Activated CD4-positive, alpha-beta T cell treated with anti-CD3 and anti-CD28 coated beads, Interleukin-10, Interleukin-2, amounts not matched to agents 100 ng/mL and 50 ng/mL, durations not matched to agents 16 hours and 8 hours (primary cell): Measurements from ENCODE around the gene SLIT3.

Experiments used
- DNase-seq: peaks from one replicate; pipeline ENCODE4 v3.0.0-alpha.2; 2020

SLIT3 gene

GRCh38 chr5:169300468-169301385, at the start of gene SLIT3:
Gene SLIT3 (minus strand): TSS chr5:169301139. CDS start chr5:169300709, 430 bp downstream.
- no peak for DNase-seq

DNA sequence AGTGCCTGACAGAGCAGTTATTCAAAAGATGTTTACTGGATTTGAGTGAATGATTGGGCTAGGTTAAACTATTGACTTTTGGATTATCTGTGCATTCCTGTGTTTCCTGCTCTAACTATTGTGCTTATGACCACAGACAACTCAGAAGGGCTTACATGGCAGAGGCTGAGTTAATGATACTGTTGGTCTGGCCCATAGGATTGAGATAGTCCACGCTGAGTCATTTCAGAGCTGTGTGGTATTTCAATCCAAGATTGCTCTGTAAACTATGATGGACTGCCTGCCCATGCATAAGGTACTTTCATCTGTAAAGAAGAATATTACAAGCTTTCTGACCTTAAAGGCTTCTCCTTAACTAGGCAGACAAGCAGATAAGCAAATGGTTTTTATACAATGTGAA, 49.1 kb upstream of the SLIT3 start:
- DNase-seq = no peak

GRCh38 chr5:169347786-169348185, 46.8 kb upstream of the SLIT3 start:
- no peak for DNase-seq

DNA sequence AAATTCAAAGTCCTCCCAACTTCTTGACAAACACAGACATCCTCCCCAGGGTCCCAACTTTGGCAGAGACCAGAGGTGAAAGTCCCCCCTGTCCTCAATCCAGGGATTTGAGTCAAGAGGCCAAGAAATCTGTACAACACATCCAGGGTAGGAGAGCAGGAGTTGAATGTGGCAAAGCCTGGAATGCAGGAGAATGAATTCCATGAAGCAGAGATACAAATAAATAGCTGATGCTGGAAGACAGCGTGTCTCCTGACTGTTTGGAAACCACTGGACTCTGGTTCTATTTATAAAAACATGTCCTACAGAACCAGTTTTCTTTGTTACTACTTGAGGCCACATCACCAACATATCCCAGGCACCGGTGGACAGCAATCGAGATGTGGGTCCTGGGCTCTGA, 43.7 kb upstream of the SLIT3 start:
- no peak for DNase-seq

DNA sequence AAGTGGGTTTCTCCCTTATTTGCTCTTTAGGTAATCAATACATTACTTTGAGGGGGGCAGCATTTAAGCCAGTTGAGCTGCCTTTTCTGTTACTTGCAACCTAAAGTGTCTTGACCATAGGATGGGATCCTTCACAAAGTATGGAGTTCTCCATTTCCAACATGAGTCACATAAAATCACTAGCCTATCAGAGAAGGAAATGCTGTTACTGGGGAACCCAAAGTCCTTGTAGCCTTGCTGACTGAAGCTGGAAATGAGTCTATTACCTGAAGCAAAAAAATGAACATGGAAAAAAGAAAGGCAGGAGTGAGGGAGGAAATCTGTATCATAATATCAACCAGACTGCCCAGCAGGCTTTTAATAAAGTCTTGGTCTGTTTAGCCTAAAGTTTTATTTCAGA, 42.8 kb upstream of the SLIT3 start:
- DNase-seq = no peak

DNA sequence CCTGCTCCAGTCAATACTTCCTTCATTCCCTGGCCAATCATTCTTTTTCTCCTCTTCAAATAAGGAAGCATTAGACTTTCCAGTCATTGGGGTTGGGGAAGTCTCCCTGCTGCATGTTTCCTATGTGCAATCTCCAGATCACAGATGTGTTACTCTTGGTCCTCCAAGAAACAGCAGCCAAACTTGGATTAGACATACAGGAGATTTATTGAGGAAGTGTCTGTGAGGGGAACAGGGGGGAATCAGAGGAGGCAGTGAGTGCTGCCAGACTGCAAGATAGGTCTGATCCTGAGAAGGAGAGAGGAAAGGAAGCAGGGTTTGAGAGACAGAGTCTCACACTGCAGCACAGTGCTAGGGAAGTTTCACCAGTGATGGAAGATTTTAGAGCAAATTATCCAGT, 40.6 kb upstream of the SLIT3 start:
- DNase-seq = no peak

DNA sequence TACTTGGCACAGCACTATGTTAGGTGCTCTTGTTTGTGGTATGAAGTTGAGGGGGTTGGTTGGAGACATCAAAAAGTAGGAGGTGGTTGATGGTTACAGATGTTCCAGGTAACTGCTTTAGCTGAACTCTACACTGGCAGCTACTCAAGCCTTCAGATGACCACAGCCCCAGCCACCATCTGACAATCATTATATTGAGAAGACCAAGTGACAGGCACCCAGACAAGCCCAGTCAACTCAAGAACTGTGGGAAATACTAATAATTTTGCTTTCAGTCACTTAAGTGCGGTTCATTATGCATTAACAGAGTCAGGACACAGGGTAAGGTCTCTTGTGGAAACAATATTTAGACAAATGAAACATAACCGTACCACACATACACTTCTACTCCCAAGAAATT, 38.9 kb upstream of the SLIT3 start:
- no peak for DNase-seq

DNA sequence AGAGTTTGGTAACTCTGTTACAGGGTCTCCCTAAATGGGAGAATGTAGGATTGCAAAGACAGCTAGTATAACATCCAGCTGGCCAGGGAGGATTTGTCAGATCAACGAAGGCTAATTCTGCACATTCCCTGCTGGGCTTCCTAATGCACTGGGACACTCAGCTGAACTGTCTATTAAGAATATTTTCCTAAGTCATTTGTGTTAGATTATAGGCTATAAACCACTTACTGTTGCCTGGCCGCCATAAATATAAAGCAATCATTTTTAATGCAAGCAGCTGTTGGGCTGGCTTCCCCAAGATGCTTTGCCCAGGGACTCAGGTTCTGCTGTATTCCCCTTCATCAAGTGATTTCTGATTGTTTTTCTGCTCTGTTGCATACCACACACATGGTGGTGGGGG, 35.3 kb upstream of the SLIT3 start:
- DNase-seq = no peak

GRCh38 chr5:169335806-169336205, 34.9 kb upstream of the SLIT3 start:
- no peak for DNase-seq

GRCh38 chr5:169333518-169333917, 32.6 kb upstream of the SLIT3 start:
- DNase-seq = no peak

- DNase-seq = no peak
These were observed 30.4 kb upstream of the SLIT3 start for GRCh38 chr5:169331292-169331852.

- DNase-seq = no peak
These were observed 27.5 kb upstream of the SLIT3 start for GRCh38 chr5:169328401-169328800.

GRCh38 chr5:169325273-169325672, 24.3 kb upstream of the SLIT3 start:
- DNase-seq = peak; percentile 10

DNA sequence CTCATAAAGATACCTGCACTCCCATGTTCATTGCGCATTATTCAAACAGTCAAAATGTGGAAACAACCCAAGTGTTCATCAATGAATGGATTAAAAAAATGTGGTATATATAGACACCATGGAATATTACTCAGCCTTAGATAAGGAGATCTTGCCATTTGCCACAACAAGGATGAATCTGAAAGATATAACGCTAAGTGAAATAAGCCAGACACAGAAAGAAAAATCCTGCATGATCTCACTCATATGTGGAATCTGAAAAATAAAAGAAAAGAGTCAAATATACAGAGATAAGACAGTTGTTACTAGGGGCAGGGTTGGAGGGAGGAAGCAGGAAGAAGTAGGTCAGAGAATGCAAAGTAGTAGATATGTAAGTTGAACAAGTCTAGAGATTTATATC, 17.6 kb upstream of the SLIT3 start:
- DNase-seq = no peak

- DNase-seq = no peak
These were observed 6.7 kb upstream of the SLIT3 start for GRCh38 chr5:169307646-169308045.

DNA sequence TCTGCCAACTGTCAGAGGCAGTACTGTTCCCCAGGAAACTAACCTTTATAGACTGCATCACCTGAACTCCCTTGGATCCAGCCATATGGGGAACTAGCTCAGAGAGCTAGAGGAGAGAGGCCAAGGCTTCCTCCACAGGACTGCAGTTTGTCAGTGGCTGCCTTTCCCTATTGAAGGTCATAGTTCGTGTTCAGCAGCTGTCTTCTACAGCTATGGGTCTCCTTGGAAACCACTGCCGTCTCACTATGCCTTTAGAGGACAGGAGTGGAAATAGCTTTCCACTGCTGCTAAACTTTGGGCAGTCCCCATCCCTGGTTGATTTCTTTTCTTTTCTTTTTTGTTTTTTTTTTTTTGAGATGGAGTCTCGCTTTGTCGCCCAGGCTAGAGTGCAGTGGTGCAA, 4.4 kb upstream of the SLIT3 start:
- DNase-seq = no peak

GRCh38 chr5:169304175-169304574, 3.2 kb upstream of the SLIT3 start:
- DNase-seq = no peak

- no peak for DNase-seq
These were observed 2.2 kb upstream of the SLIT3 start for GRCh38 chr5:169303119-169303515.

DNA sequence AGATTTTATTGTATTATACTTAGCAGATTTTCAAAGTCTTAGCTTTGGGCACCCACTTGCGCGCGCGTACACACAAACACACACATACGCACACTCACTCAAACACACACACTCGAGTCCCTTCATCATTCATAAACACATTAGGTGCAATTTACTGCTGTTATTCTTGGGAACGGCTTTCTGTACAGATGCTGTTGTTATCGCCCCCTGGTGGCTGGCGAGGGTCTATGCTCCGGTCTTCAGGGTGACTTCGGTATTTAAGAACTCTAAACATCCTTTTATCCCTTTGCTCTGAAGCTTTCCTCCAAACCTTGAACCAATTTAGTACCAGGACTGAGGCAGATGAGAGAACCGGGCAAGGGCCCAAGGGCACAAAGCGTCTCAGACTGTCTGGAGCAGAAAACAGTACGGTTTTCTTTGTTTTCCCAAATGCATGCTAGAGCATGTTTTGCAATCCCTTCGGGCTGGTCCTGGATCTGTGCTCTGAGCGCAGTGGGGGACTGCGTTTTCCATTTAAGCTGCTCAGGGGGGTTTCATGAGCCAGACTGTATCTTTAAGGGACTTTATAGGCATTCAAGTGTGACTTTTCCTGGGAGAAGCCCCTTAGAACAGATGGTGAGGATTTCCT, 1.7 kb upstream of the SLIT3 start:
- peak; percentile 75 for DNase-seq

DNA sequence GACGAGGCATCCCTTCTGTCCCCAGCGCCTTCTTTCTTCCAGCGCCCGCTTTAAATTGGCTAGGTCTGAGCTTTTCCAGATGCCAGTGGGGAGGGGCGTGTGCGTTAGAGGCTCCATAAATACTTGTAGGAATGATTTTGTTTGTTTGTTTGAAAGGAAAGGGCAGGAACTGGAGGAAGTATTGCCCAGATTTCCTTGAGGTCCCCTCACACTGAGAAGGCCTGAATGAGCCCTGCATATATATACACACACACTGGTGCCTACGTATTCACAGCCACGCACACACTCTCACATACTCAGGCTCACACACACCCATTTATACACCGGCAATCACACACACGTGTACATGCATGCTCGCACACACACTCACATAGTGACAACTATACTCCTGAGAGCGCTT, 1.0 kb upstream of the SLIT3 start:
- DNase-seq = no peak

DNA sequence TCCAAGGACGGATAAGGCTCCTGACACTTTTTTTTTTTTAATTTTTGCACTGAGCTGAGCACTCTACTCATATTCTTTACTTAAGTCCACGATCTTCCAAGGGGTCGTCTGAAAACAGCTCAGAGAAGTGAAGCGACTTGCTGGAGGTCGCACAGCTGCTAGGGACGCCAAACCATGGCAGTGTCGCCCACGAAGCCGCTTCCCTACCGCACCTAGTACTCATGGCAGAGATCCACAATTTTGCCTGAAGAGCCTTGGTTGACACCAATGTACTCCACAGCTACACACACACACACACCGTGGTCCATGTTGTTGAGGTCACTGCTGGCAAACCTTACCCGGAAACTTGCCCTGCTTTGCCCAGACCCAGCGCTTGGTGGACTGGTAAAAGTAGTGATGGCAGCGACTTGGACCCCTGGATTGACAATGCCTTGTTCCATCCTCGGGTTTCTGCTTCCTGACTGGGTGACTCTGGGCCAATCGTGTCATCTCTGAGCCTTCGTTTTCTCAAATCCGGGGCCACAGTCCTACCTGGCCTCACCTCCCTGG, 521 bp upstream of the SLIT3 start:
- DNase-seq = no peak

DNA sequence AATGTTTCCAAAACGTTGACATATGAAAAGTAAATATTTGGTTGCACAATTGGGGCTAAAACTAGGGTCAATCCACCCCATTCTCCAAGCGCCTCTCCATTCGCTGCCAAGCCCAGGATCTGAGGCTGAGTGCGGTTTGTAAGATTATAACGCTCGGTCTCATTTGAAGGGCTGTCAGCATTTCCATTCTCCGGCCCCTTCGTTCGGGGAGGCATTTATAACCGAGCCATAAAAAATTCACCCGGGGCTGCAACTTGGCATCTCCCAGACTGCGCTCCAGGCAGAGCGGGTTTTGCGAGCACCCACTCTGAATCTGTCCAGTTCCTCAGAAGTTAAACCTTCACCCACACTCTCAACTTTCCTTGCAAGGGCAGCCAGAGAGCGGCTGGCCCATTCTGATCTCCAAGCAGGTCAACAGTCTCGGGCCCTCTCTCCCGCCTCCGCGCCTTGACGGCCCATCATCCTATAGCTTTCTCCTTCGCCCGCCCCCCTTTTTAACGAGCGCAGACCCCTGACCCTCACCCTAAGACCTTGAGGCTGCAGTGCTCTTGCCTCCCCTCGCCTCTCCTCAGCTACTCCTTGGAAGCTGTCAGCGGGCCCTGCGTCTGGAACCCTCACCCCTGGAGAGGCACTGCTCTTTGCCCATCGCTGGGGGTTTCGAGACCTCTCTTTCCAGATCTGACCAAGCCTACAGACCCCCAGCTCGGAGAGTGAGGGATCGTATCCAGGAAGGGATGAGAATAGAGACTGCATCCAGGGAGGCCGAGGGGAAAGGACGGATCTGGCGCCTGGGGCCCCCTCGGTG, 1.1 kb downstream of the SLIT3 start:
- DNase-seq = no peak

DNA sequence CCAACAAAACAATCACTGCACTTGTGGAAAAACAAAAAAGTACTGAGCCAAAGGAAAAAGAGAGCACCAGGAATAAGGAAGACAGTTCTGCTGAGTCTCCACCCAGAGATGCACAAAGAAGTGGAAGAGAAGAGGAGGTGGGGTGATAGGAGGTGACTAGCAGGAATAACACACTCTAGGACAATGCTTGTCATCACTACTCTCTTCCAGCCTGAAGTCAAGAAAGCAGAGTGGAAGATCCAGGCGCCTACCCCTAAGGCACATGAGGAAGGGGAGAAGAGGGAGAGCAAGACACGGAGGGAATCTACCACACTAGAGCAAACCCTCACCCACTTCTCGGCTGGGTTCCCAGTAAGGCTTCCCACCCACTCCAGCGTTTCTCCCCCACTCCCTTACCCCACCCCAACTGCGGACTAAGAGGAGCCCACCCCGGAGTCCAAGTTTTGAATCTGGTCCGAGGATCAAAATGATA, 1.7 kb downstream of the SLIT3 start:
- no peak for DNase-seq
